AG09309 (cell line): Measurements from ENCODE around the gene MSRB3.
A peak's percentile ranks its signal among the peaks of the same experiment; 100 is the strongest.
"Not testable (repeated sequence)": the region's sequence is repeated elsewhere in the genome, so short reads cannot be mapped to it uniquely, and the experiment has no call there.

Experiments used
- DNase-seq: peaks from one replicate; pipeline ENCODE4 v3.0.0-alpha.2; 2010; ENCODE audit warnings: low read depth
- H3K4me3 ChIP-seq: 2 replicates; pipeline ENCODE4 v1.5.1; 2011; ENCODE audit warnings: mild to moderate bottlenecking, low read depth, low read length, moderate library complexity; ENCODE audit not compliant: control insufficient read depth
- TF ChIP-seq, protein P1 (sequence below): IDR thresholded peaks from 2 replicates; pipeline ENCODE4 v1.5.1; 2011; ENCODE audit warnings: mild to moderate bottlenecking, low read depth, low read length, inconsistent platforms; ENCODE audit not compliant: insufficient read depth, control insufficient read depth; ENCODE audit errors: missing control alignments

The MSRB3 gene

DNA sequence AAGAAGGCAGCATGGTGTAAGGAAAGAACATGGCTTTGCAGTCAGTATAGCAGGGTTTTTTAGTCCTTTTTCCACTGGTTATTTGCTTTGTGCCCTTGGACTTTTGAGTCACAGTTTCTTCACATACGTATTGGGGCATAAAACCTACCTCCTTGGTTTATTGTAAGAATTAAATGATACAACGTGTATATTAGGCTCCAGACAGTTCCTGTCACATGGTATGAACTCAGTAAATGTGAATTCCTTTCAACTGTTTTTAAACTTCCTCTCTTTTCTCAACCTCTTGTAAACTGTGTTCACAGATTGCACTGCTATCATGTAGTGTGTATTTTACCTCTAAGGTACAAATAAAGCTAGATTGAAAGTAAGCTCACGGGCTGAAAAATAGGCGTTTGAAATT is 29.5 kb downstream of the MSRB3 start:
- DNase-seq = no peak
- H3K4me3 ChIP-seq = no peak overlapping the region
- TF ChIP-seq, protein P1, sequence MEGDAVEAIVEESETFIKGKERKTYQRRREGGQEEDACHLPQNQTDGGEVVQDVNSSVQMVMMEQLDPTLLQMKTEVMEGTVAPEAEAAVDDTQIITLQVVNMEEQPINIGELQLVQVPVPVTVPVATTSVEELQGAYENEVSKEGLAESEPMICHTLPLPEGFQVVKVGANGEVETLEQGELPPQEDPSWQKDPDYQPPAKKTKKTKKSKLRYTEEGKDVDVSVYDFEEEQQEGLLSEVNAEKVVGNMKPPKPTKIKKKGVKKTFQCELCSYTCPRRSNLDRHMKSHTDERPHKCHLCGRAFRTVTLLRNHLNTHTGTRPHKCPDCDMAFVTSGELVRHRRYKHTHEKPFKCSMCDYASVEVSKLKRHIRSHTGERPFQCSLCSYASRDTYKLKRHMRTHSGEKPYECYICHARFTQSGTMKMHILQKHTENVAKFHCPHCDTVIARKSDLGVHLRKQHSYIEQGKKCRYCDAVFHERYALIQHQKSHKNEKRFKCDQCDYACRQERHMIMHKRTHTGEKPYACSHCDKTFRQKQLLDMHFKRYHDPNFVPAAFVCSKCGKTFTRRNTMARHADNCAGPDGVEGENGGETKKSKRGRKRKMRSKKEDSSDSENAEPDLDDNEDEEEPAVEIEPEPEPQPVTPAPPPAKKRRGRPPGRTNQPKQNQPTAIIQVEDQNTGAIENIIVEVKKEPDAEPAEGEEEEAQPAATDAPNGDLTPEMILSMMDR = no peak

DNA sequence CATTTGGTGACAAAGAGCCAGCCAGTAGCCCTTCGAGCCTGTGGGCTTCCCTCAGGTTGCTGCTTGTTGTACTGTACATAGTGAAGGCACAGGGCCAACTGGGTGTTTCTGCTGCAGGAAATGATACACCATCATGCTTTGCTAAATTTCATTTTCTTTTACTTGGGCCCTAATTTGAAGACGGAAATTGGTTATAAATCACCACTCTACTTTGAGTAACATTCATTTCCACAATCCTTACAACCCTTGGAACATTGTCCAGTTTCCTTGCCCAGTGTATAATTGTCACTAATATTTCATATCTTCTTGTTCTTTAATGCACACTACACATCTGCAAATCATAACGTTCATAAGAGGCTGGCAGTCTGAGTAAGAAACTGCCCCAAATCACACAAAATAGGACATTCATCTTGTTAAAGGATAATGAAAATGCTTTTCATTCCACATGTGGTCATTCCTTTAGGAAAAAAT is 30.2 kb downstream of the MSRB3 start:
- H3K4me3 ChIP-seq = no peak overlapping the region
- DNase-seq = peak; percentile 43
- TF ChIP-seq, protein P1 = no peak

DNA sequence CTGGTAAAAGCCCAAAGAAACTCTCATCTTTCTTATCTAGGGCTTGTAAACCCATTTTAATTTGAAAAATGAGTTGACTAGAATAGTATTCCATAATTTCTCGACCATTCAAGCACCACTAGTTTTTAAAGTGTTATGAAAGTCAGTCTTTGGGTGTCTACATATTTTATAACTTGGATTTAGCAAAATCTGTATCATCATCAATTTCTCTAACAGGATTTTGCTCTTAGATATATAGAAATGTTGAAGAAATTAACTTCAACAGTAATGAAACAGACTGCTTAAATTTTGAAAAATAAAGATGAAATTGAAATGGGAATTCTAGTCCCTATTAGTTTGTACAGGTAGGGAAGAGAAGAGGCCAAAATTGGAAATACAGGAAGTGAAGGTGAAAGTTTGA is 32.8 kb downstream of the MSRB3 start:
- DNase-seq = no peak
- TF ChIP-seq, protein P1 = no peak
- no peak overlapping the region for H3K4me3 ChIP-seq

DNA sequence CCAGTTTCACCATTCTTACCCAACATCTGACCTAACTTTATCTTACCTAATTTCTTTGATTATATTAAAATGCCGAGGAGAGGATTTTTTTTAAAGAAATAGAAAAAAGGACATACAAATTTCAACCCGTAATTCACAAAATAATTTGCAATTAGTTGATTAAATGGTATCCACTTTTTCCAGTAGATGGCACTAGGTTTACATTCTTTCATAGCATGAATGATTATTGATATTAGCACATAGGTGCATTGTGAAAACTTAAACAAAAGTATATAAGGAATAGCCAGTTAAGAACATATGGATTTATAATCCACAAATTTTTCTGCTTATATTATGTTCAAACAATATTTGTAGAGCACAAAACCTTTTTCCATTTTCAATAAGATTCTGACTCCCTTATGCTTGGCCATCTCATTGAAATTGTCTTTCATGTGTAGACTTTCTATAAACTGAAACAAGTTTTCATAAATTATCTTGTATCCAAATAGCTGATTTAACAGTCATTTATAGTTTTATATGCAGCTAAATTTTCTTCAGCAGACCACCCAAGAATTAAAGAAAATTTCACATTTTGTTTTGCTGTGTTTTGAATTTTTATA is 35.3 kb downstream of the MSRB3 start:
- TF ChIP-seq, protein P1 = peak; percentile 35
- DNase-seq = no peak
- H3K4me3 ChIP-seq = no peak overlapping the region

DNA sequence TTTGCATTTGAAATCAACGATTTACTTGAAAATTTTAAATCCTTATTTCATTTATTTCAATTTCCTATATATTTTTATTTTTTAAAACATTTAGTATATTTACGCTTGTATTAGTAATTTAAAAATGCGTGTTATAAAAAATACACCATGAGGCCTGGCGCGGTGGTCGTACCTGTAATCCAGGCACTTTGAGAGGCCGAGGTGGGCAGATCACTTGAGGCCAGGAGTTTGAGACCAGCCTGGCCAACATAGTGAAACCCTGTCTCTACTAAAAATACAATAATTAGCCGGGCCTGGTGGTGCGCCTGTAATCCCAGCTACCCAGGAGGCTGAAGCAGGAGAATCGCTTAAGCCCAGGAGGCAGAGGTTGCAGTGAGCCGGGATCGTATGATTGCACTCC is 36.8 kb downstream of the MSRB3 start:
- DNase-seq, H3K4me3 ChIP-seq: not testable (repeated sequence)

DNA sequence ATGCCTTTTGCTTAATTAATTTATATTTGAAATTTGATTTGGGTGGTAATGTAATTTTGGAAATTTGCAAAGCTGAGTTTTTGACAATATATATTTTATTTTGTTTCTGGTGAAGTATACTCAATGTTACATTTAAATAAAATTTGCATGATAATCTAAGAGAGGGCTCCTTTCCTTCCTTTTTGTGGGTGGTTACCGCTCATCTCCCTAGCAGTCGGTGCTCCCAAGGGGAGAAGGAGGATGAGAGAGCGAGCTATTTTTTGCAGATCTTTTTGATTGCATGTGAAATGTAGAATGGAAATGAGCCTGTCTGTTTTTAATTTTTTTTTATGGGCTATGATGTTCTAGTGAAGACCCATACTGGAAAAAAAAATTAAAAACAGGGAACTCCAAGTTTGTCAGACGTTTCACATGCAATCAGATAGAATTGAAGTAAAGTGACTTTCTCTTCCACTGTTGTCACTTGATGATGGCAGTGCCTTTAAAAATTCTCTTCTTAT is 39.8 kb downstream of the MSRB3 start:
- TF ChIP-seq, protein P1 = no peak
- DNase-seq = no peak
- H3K4me3 ChIP-seq = no peak overlapping the region

DNA sequence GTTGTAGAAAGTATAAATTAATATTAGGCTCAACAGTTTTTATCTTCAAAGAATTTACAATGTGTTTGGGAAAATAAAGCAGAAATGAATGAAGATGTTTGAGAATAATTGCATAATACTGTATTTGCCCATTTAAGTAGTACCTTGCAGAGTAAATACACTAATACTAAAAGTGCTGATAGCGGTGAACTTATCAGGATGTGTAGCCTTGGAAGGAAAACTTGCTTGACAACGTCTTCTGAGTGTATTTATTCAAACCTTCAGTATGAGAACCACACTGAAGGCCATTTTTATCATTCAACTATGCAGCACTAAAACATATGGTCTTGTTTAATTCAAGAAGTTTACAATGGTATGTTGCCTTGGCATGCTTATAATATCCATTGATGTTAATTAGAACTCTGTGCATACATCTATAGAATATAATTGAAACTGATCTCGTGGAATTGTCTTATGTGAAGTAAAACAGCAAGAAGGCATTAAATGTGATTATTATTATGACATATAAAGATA is 41.3 kb downstream of the MSRB3 start:
- H3K4me3 ChIP-seq = no peak overlapping the region
- DNase-seq = no peak
- TF ChIP-seq, protein P1 = no peak
